HL-60/S4 treated with phorbol 12-myristate 13-acetate at 8.2 ng/mL for 4 days and 3 days (cell line): ENCODE data around the gene METTL1.
"Not testable (repeated sequence)": the region's sequence is repeated elsewhere in the genome, so short reads cannot be mapped to it uniquely, and the experiment has no call there.

Experiments used
- in situ Hi-C: fragments of 300-500 bp; cut with MboI; formaldehyde crosslinking; loops from 2 replicates; pipeline ENCODE4 v1.15.0; 2022; ENCODE audit warnings: low sequenced_read_pairs

The METTL1 gene

GRCh38 chr12:57726884-57727757 is 44.8 kb downstream of the METTL1 start:
- in situ Hi-C loops: no loop called here

GRCh38 chr12:57726151-57726883 is 45.6 kb downstream of the METTL1 start:
- in situ Hi-C loops: no loop called here

GRCh38 chr12:57725851-57726150 is 46.1 kb downstream of the METTL1 start:
- in situ Hi-C loops: no loop called here

- in situ Hi-C loops: no loop called here
Observed at GRCh38 chr12:57724936-57725740, 46.8 kb downstream of the METTL1 start.

GRCh38 chr12:57724003-57724935 is 47.6 kb downstream of the METTL1 start:
- in situ Hi-C loops: no loop called here

GRCh38 chr12:57723630-57723962 is 48.3 kb downstream of the METTL1 start:
- in situ Hi-C loops: no loop called here

- in situ Hi-C loops: no loop called here
Observed at GRCh38 chr12:57722716-57723629, 48.9 kb downstream of the METTL1 start.

GRCh38 chr12:57721846-57722608 is 49.9 kb downstream of the METTL1 start:
- in situ Hi-C loops: not testable (repeated sequence)

- in situ Hi-C loops: no loop called here
Observed at GRCh38 chr12:57720606-57721595, 51.0 kb downstream of the METTL1 start.

- in situ Hi-C loops: no loop called here
Observed at GRCh38 chr12:57719777-57720605, 51.9 kb downstream of the METTL1 start.

GRCh38 chr12:57718641-57719528 is 53.0 kb downstream of the METTL1 start:
- in situ Hi-C loops: no loop called here
